OCI-LY1 (cell line): ENCODE measurements around the gene DNAH11.

Experiments used
- CTCF ChIP-seq: fragments of 200-600 bp; sonication (generic), shearing (Covaris generic); IDR thresholded peaks from 2 replicates; pipeline ENCODE4 v1.5.1; 2017; ENCODE audit warnings: mild to moderate bottlenecking, antibody characterized with exemption, low read length, moderate library complexity, mixed read lengths
- EZH2 ChIP-seq: fragments of 200-600 bp; sonication (generic), shearing (Covaris generic); IDR thresholded peaks from 2 replicates; pipeline ENCODE4 v1.8.0; 2017; ENCODE audit warnings: borderline replicate concordance, mixed run types, mild to moderate bottlenecking, antibody characterized with exemption, low read length, moderate library complexity, mixed read lengths

GRCh38 chr7:21893401-21893800 lies 350.6 kb downstream of the DNAH11 start:
- no peak for TF ChIP-seq CTCF
- TF ChIP-seq EZH2, result no peak
